ENCODE measurements around the gene RECK.
"Not testable (repeated sequence)": the region's sequence is repeated elsewhere in the genome, so short reads cannot be mapped to it uniquely, and the experiment has no call there.

Gene RECK

GRCh38 chr9:36156116-36156515 is 119.4 kb downstream of the RECK start:
- 0 out of 2 replicates have a peak, but pooled peaks cover 3% of the 10 kb centered on the region for H3K79me2 ChIP-seq (ENCODE audit: insufficient read depth, low read length)
- no peak overlapping the region for H3K9ac ChIP-seq (ENCODE audit: low read depth, low read length, poor library complexity, severe bottlenecking)
- no peaks in the 10 kb centered on the region for H3K27me3 ChIP-seq (ENCODE audit: insufficient read depth, low read length, poor library complexity, severe bottlenecking)
- no peak overlapping the region for H3K4me3 ChIP-seq (ENCODE audit: low read length, poor library complexity, severe bottlenecking)
- peaks cover 17% of the 10 kb centered on the region for H3K4me1 ChIP-seq (ENCODE audit: insufficient read depth, low read length, poor library complexity, severe bottlenecking)
- no peak overlapping the region for H3K4me2 ChIP-seq (ENCODE audit: low read depth, low read length, poor library complexity, severe bottlenecking)
- peaks cover 5% of the 10 kb centered on the region; the same call in 1 of the 2 replicates for H3K9me3 ChIP-seq (ENCODE audit: insufficient read depth, low read depth, low read length)
- H4K20me1 ChIP-seq (ENCODE audit: insufficient read depth, low read length, poor library complexity, severe bottlenecking) = no peaks in the 10 kb centered on the region
- no peak overlapping the region for H2AFZ ChIP-seq (ENCODE audit: low read length)
- no peaks in the 10 kb centered on the region for H3K36me3 ChIP-seq (ENCODE audit: insufficient read depth, low read length)
- TF ChIP-seq EZH2phosphoT487 (IDR thresholded peaks at IDR 0.05; ENCODE audit: borderline replicate concordance) (no peak), CTCF (conservative IDR thresholded peaks at IDR 0.05; ENCODE audit: low read length) (no peak)
- H3K9me2 ChIP-seq (replicated peaks; ENCODE audit: low read depth, low read length) = no peaks in the 10 kb centered on the region
- peaks cover 2% of the 10 kb centered on the region; the same call in 1 of the 2 replicates for H3F3A ChIP-seq (ENCODE audit: low read depth)

GRCh38 chr9:36158122-36158521 is 121.4 kb downstream of the RECK start:
- H3K9me2 ChIP-seq (replicated peaks; ENCODE audit: low read depth, low read length) = no peaks in the 10 kb centered on the region
- TF ChIP-seq EZH2phosphoT487 (IDR thresholded peaks at IDR 0.05; ENCODE audit: borderline replicate concordance) = no peak
- no peak for TF ChIP-seq CTCF (conservative IDR thresholded peaks at IDR 0.05; ENCODE audit: low read length)
- peaks cover 2% of the 10 kb centered on the region; the same call in 1 of the 2 replicates for H3F3A ChIP-seq (ENCODE audit: low read depth)
- no peak overlapping the region for H3K4me2 ChIP-seq (ENCODE audit: low read depth, low read length, poor library complexity, severe bottlenecking)
- H2AFZ ChIP-seq (ENCODE audit: low read length) = no peak overlapping the region
- H3K4me3 ChIP-seq (ENCODE audit: low read length, poor library complexity, severe bottlenecking) = no peak overlapping the region
- no peak overlapping the region for H3K9ac ChIP-seq (ENCODE audit: low read depth, low read length, poor library complexity, severe bottlenecking)
- H3K36me3 ChIP-seq (ENCODE audit: insufficient read depth, low read length) = no peaks in the 10 kb centered on the region
- H3K9me3 ChIP-seq (ENCODE audit: insufficient read depth, low read depth, low read length) = peaks cover 5% of the 10 kb centered on the region; the same call in 1 of the 2 replicates
- no peaks in the 10 kb centered on the region for H4K20me1 ChIP-seq (ENCODE audit: insufficient read depth, low read length, poor library complexity, severe bottlenecking)
- peaks cover 7% of the 10 kb centered on the region for H3K4me1 ChIP-seq (ENCODE audit: insufficient read depth, low read length, poor library complexity, severe bottlenecking)
- H3K79me2 ChIP-seq (ENCODE audit: insufficient read depth, low read length) = no peaks in the 10 kb centered on the region
- H3K27me3 ChIP-seq (ENCODE audit: insufficient read depth, low read length, poor library complexity, severe bottlenecking) = no peaks in the 10 kb centered on the region

DNA sequence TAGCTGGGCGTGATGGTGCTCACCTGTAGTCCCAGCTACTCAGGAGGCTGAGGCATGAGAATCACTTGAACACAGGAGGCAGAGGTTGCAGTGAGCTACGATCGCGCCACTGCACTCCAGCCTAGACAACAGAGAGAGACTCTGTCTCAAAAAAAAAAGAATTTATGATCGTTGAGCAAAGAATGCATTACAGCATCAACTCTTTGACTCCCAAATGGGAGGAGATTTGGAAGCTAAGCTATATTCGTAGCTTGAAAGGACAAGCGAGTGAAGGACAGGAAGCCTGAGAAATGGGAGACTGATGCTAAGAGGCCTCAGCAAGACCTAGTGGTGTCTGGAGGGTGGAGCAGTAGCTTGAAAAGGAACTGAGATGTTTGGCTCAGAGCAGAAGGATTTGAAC is 122.2 kb downstream of the RECK start:
- no peak for TF ChIP-seq CTCF (conservative IDR thresholded peaks at IDR 0.05; ENCODE audit: low read length)
- no peak for TF ChIP-seq EZH2phosphoT487 (IDR thresholded peaks at IDR 0.05; ENCODE audit: borderline replicate concordance)
- H4K20me1 ChIP-seq (ENCODE audit: insufficient read depth, low read length, poor library complexity, severe bottlenecking) = no peaks in the 10 kb centered on the region
- H3K4me3 ChIP-seq (ENCODE audit: low read length, poor library complexity, severe bottlenecking) = no peak overlapping the region
- H3K4me2 ChIP-seq (ENCODE audit: low read depth, low read length, poor library complexity, severe bottlenecking) = no peak overlapping the region
- peaks cover 2% of the 10 kb centered on the region; the same call in 1 of the 2 replicates for H3F3A ChIP-seq (ENCODE audit: low read depth)
- H3K27me3 ChIP-seq (ENCODE audit: insufficient read depth, low read length, poor library complexity, severe bottlenecking) = no peaks in the 10 kb centered on the region
- H3K9me3 ChIP-seq (ENCODE audit: insufficient read depth, low read depth, low read length) = peaks cover 5% of the 10 kb centered on the region; the same call in 1 of the 2 replicates
- H3K79me2 ChIP-seq (ENCODE audit: insufficient read depth, low read length) = no peaks in the 10 kb centered on the region
- no peak overlapping the region for H2AFZ ChIP-seq (ENCODE audit: low read length)
- no peaks in the 10 kb centered on the region for H3K9me2 ChIP-seq (replicated peaks; ENCODE audit: low read depth, low read length)
- H3K36me3 ChIP-seq (ENCODE audit: insufficient read depth, low read length) = no peaks in the 10 kb centered on the region
- H3K9ac ChIP-seq (ENCODE audit: low read depth, low read length, poor library complexity, severe bottlenecking) = no peak overlapping the region
- peaks cover 7% of the 10 kb centered on the region for H3K4me1 ChIP-seq (ENCODE audit: insufficient read depth, low read length, poor library complexity, severe bottlenecking)

DNA sequence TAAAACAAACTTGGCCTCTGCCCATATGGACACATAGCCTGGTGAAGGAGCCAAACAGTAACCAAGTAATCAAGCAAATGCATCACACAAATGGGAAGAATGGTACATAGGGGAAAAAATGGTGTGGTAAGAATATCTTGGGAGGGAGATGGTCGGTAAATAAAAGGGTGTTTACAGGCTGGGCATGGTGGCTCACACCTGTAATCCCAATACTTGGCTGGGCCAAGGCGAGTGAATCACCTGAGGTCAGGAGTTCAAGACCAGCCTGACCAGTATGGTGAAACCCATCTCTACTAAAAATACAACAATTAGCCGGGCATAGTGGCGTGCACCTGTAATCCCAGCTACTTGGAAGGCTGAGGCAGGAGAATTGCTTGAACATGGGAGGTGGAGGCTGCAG is 122.8 kb downstream of the RECK start:
- not testable (repeated sequence) for H3K4me2 ChIP-seq (ENCODE audit: low read depth, low read length, poor library complexity, severe bottlenecking); H3K4me3 ChIP-seq (ENCODE audit: low read length, poor library complexity, severe bottlenecking)

DNA sequence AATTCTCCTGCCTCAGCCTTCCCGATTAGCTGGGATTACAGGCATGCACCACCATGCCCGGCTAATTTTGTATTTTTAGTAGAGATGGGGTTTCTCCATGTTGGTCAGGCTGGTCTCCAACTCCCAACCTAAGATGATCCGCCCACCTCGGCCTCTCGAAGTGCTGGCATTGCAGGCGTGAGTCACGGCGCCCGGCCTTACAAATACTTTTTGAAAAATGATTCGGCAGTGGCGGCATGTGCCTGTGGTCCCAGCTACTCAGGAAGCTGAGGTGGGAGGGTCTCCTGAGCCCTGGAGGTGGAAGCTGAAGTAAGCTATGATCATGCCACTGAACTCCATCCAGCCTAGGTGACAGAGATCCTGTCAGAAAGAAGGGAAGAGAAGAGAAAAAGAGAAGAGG is 123.4 kb downstream of the RECK start:
- H3K4me3 ChIP-seq (ENCODE audit: low read length, poor library complexity, severe bottlenecking); H3K27me3 ChIP-seq (ENCODE audit: insufficient read depth, low read length, poor library complexity, severe bottlenecking); H3K4me2 ChIP-seq (ENCODE audit: low read depth, low read length, poor library complexity, severe bottlenecking); H4K20me1 ChIP-seq (ENCODE audit: insufficient read depth, low read length, poor library complexity, severe bottlenecking); H3K9ac ChIP-seq (ENCODE audit: low read depth, low read length, poor library complexity, severe bottlenecking); H2AFZ ChIP-seq (ENCODE audit: low read length); H3K4me1 ChIP-seq (ENCODE audit: insufficient read depth, low read length, poor library complexity, severe bottlenecking); H3K36me3 ChIP-seq (ENCODE audit: insufficient read depth, low read length); H3F3A ChIP-seq (ENCODE audit: low read depth); H3K9me2 ChIP-seq (replicated peaks; ENCODE audit: low read depth, low read length); H3K9me3 ChIP-seq (ENCODE audit: insufficient read depth, low read depth, low read length); H3K79me2 ChIP-seq (ENCODE audit: insufficient read depth, low read length): not testable (repeated sequence)

More for the DNA sequence above, 122.8 kb downstream of the RECK start:
- H2AFZ ChIP-seq (ENCODE audit: low read length); H3K9ac ChIP-seq (ENCODE audit: low read depth, low read length, poor library complexity, severe bottlenecking); H3K4me1 ChIP-seq (ENCODE audit: insufficient read depth, low read length, poor library complexity, severe bottlenecking); H3K27me3 ChIP-seq (ENCODE audit: insufficient read depth, low read length, poor library complexity, severe bottlenecking); H4K20me1 ChIP-seq (ENCODE audit: insufficient read depth, low read length, poor library complexity, severe bottlenecking); H3K9me2 ChIP-seq (replicated peaks; ENCODE audit: low read depth, low read length); H3K79me2 ChIP-seq (ENCODE audit: insufficient read depth, low read length); H3K9me3 ChIP-seq (ENCODE audit: insufficient read depth, low read depth, low read length); H3F3A ChIP-seq (ENCODE audit: low read depth); H3K36me3 ChIP-seq (ENCODE audit: insufficient read depth, low read length): not testable (repeated sequence)
